K562 (cell line): ENCODE data around the gene FNBP1.

Experiments used
- ELF1 ChIP-seq: fragments of 200-800 bp; sonication (Bioruptor generic); IDR thresholded peaks from 2 replicates; pipeline ENCODE4 v1.6.1; 2016; ENCODE audit warnings: missing genetic modification characterization, missing compliant biosample characterization
- EP300 ChIP-seq: IDR thresholded peaks from 2 replicates; pipeline ENCODE4 v1.6.1; 2012; ENCODE audit warnings: low read length, improper control_type of control experiment
- NCOR1 ChIP-seq: fragments of 450-650 bp; IDR thresholded peaks from 2 replicates; pipeline ENCODE4 v1.6.1; 2016; ENCODE audit warnings: mild to moderate bottlenecking, moderate library complexity
- POLR2AphosphoS5 ChIP-seq: IDR thresholded peaks from 2 replicates; pipeline ENCODE4 v1.6.1; 2011; ENCODE audit warnings: mild to moderate bottlenecking, low read depth, low read length, moderate library complexity; ENCODE audit not compliant: control insufficient read depth, insufficient read depth
- SAFB2 ChIP-seq: fragments of 200-400 bp; formaldehyde crosslinking; IDR thresholded peaks from 2 replicates; pipeline ENCODE4 v1.6.1; 2018; ENCODE audit warnings: borderline replicate concordance, low read length, low read depth, moderate library complexity; ENCODE audit not compliant: severe bottlenecking
- TBL1XR1 ChIP-seq, 2 experiments: IDR thresholded peaks; 2 replicates each; pipeline ENCODE4 v1.6.1; 2012; ENCODE audit warnings: improper control_type of control experiment in 2 of 2, low read length in 2 of 2, mild to moderate bottlenecking in 1 of 2
- TF ChIP-seq, protein P1 (sequence below): fragments of 200-800 bp; sonication (Bioruptor generic); IDR thresholded peaks from 2 replicates; pipeline ENCODE4 v1.6.1; 2016; ENCODE audit warnings: missing genetic modification characterization, missing compliant biosample characterization
- TF ChIP-seq, protein P2 (sequence below), 3 experiments: IDR thresholded peaks in 2 of 3; conservative IDR thresholded peaks in 1 of 3; 2 replicates each; pipeline ENCODE4 v1.5.1; 2011 to 2012; ENCODE audit warnings: low read length in 3 of 3, mild to moderate bottlenecking in 3 of 3, control low read depth in 2 of 3, improper control_type of control experiment in 1 of 3, inconsistent platforms in 1 of 3, low read depth in 1 of 3, mixed read lengths in 1 of 3, moderate library complexity in 1 of 3; ENCODE audit not compliant: insufficient read depth in 2 of 3

DNA sequence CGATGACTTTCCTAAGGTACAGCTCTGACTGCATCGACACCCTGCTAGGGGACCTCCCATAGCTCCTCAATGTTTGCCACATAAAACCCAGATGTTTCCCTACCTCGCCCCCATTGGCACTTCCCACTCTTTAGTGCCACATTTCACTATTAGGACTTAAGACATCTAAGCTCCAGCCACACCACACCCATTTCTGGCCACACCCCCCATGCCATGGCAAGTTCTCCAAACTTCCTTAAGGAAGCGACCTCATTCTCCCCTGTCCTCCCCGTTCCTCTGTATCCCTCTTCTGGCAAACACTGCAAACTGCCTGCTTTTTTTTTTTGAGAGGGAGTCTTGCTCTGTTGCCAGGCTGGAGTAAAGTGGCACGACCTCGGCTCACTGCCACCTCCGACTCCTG lies 144.8 kb downstream of the FNBP1 start:
- TF ChIP-seq ELF1 (no peak), EP300 (no peak), TBL1XR1 (IDR thresholded peaks at IDR 0.05; ENCODE audit: low read length in 2 of 2) (no peak), SAFB2 (no peak), POLR2AphosphoS5 (no peak), NCOR1 (no peak)
- TF ChIP-seq, protein P1, sequence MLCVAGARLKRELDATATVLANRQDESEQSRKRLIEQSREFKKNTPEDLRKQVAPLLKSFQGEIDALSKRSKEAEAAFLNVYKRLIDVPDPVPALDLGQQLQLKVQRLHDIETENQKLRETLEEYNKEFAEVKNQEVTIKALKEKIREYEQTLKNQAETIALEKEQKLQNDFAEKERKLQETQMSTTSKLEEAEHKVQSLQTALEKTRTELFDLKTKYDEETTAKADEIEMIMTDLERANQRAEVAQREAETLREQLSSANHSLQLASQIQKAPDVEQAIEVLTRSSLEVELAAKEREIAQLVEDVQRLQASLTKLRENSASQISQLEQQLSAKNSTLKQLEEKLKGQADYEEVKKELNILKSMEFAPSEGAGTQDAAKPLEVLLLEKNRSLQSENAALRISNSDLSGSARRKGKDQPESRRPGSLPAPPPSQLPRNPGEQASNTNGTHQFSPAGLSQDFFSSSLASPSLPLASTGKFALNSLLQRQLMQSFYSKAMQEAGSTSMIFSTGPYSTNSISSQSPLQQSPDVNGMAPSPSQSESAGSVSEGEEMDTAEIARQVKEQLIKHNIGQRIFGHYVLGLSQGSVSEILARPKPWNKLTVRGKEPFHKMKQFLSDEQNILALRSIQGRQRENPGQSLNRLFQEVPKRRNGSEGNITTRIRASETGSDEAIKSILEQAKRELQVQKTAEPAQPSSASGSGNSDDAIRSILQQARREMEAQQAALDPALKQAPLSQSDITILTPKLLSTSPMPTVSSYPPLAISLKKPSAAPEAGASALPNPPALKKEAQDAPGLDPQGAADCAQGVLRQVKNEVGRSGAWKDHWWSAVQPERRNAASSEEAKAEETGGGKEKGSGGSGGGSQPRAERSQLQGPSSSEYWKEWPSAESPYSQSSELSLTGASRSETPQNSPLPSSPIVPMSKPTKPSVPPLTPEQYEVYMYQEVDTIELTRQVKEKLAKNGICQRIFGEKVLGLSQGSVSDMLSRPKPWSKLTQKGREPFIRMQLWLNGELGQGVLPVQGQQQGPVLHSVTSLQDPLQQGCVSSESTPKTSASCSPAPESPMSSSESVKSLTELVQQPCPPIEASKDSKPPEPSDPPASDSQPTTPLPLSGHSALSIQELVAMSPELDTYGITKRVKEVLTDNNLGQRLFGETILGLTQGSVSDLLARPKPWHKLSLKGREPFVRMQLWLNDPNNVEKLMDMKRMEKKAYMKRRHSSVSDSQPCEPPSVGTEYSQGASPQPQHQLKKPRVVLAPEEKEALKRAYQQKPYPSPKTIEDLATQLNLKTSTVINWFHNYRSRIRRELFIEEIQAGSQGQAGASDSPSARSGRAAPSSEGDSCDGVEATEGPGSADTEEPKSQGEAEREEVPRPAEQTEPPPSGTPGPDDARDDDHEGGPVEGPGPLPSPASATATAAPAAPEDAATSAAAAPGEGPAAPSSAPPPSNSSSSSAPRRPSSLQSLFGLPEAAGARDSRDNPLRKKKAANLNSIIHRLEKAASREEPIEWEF, result no peak
- TF ChIP-seq, protein P2, sequence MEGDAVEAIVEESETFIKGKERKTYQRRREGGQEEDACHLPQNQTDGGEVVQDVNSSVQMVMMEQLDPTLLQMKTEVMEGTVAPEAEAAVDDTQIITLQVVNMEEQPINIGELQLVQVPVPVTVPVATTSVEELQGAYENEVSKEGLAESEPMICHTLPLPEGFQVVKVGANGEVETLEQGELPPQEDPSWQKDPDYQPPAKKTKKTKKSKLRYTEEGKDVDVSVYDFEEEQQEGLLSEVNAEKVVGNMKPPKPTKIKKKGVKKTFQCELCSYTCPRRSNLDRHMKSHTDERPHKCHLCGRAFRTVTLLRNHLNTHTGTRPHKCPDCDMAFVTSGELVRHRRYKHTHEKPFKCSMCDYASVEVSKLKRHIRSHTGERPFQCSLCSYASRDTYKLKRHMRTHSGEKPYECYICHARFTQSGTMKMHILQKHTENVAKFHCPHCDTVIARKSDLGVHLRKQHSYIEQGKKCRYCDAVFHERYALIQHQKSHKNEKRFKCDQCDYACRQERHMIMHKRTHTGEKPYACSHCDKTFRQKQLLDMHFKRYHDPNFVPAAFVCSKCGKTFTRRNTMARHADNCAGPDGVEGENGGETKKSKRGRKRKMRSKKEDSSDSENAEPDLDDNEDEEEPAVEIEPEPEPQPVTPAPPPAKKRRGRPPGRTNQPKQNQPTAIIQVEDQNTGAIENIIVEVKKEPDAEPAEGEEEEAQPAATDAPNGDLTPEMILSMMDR (IDR thresholded peaks at IDR 0.05 in 2 of 3, conservative IDR thresholded peaks at IDR 0.05 in 1 of 3; ENCODE audit: insufficient read depth in 2 of 3, low read depth in 1 of 3, low read length in 3 of 3), result peak in 1 of 3 experiments; percentile 41; a peak in 2 of 6 replicates
